GM12892 (cell line): ENCODE measurements around the gene TNS4.

Experiments
- POLR2A ChIP-seq: IDR thresholded peaks from 2 replicates; pipeline ENCODE4 v1.6.1; 2011; ENCODE audit warnings: low read depth, low read length, control low read depth
- POLR2AphosphoS5 ChIP-seq: IDR thresholded peaks from 2 replicates; pipeline ENCODE4 v1.6.1; 2011; ENCODE audit warnings: low read depth, low read length, control low read depth

DNA sequence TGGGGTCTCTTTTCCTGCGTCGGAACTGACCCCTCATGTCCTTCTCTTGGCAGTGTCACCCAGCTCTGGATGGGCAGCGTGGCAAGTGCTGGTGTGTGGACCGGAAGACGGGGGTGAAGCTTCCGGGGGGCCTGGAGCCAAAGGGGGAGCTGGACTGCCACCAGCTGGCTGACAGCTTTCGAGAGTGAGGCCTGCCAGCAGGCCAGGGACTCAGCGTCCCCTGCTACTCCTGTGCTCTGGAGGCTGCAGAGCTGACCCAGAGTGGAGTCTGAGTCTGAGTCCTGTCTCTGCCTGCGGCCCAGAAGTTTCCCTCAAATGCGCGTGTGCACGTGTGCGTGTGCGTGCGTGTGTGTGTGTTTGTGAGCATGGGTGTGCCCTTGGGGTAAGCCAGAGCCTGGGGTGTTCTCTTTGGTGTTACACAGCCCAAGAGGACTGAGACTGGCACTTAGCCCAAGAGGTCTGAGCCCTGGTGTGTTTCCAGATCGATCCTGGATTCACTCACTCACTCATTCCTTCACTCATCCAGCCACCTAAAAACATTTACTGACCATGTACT is 44.9 kb downstream of the TNS4 start:
- TF ChIP-seq POLR2A = no peak
- no peak for TF ChIP-seq POLR2AphosphoS5
